Caco-2 (cell line): ENCODE results near the gene ZCCHC3. TPM values are rescaled to one million over a fixed set of nuclear protein-coding genes. Genes with fewer than 3 reads are reported as not detected.
A peak's percentile ranks its signal among the peaks of the same experiment; 100 is the strongest.
"Not testable (repeated sequence)": the region's sequence is repeated elsewhere in the genome, so short reads cannot be mapped to it uniquely, and the experiment has no call there.

Source experiments
- BruUV-seq: library from RNA; stranded (reverse); fragments of 400-500 nt; replicated peaks from 2 replicates; lab custom pipeline; 2021; lab: Mats Ljungman, UMichigan
- CTCF ChIA-PET: fragments of 300-600 bp; sonication (Branson Sonifier 250); formaldehyde crosslinking; loops from one replicate; lab custom pipeline; 2022; ENCODE audit warnings: antibody characterized with exemption; lab: Charles Lee
- POLR2A ChIA-PET: fragments of 300-600 bp; sonication (Branson Sonifier 250); formaldehyde crosslinking; loops from one replicate; lab custom pipeline; 2022; ENCODE audit warnings: antibody characterized with exemption; lab: Charles Lee
- DNase-seq, 2 experiments: peaks; one replicate each; pipeline versions ENCODE4 v3.0.0 to v3.0.0-alpha.2; 2020 to 2022
- H3K27me3 ChIP-seq: replicated peaks from 2 replicates; pipeline ENCODE4 v1.6.0; 2011; ENCODE audit warnings: low read length; ENCODE audit not compliant: control insufficient read depth, insufficient read depth
- H3K36me3 ChIP-seq: 2 replicates; pipeline ENCODE4 v1.5.1; 2011; ENCODE audit warnings: low read length; ENCODE audit not compliant: control insufficient read depth, insufficient read depth
- H3K4me1 ChIP-seq: fragments of 250-450 bp; sonication (Bioruptor Pico); 2 replicates; pipeline ENCODE4 v1.5.1; 2020; ENCODE audit warnings: mild to moderate bottlenecking
- H3K4me3 ChIP-seq: 2 replicates; pipeline ENCODE4 v1.5.1; 2011; ENCODE audit warnings: low read depth, mild to moderate bottlenecking, control low read depth, low read length
- H3K9me3 ChIP-seq: fragments of 250-450 bp; sonication (Bioruptor Pico); 2 replicates; pipeline ENCODE4 v1.5.1; 2020; ENCODE audit warnings: mild to moderate bottlenecking, moderate library complexity
- H3K27ac Mint-ChIP-seq: one replicate; pipeline ENCODE4 v1.8.0; 2022; ENCODE audit warnings: mixed read lengths; ENCODE audit not compliant: unreplicated experiment
- H3K27me3 Mint-ChIP-seq: one replicate; pipeline ENCODE4 v1.8.0; 2022; ENCODE audit warnings: mixed read lengths; ENCODE audit not compliant: insufficient read depth, unreplicated experiment
- H3K36me3 Mint-ChIP-seq: one replicate; pipeline ENCODE4 v1.8.0; 2022; ENCODE audit warnings: mild to moderate bottlenecking, mixed read lengths; ENCODE audit not compliant: insufficient read depth, unreplicated experiment
- H3K4me1 Mint-ChIP-seq: one replicate; pipeline ENCODE4 v1.8.0; 2022; ENCODE audit warnings: low read depth, mixed read lengths; ENCODE audit not compliant: unreplicated experiment
- H3K4me3 Mint-ChIP-seq: one replicate; pipeline ENCODE4 v1.8.0; 2022; ENCODE audit warnings: mild to moderate bottlenecking, moderate library complexity, mixed read lengths; ENCODE audit not compliant: unreplicated experiment
- H3K9me3 Mint-ChIP-seq: one replicate; pipeline ENCODE4 v1.8.0; 2022; ENCODE audit warnings: mixed read lengths; ENCODE audit not compliant: unreplicated experiment
- CTCF ChIP-seq, 2 experiments: fragments of 200-600 bp in 1 of 2; IDR thresholded peaks; 1 replicate in 1 of 2; 2 replicates in 1 of 2; pipeline versions ENCODE4 v1.5.1 to v1.8.0; 2011 to 2022; ENCODE audit warnings: antibody characterized with exemption in 1 of 2, control low read depth in 1 of 2, inconsistent platforms in 1 of 2, low read depth in 1 of 2, low read length in 1 of 2, mild to moderate bottlenecking in 1 of 2, moderate library complexity in 1 of 2; ENCODE audit not compliant: insufficient read depth in 1 of 2, severe bottlenecking in 1 of 2, unreplicated experiment in 1 of 2
- intact Hi-C: fragments of 100-400 bp; cut with micrococcal nuclease; formaldehyde crosslinking; loops from one replicate; pipeline ENCODE4 v1.10.0; 2022; ENCODE audit not compliant: unreplicated experiment
- total RNA-seq: library from RNA; stranded (reverse); gene quantifications from 2 replicates; pipeline ENCODE4 v1.2.3, GENCODE V29; 2022

Gene ZCCHC3
- total RNA-seq, 1 experiment from 2014 or later, result 37.2 TPM

- intact Hi-C loops, result loop anchor here (2.0 kb wide), 2 partner anchors 64 to 122 kb away; no protein-coding TSS in a partner anchor
- H3K4me3 ChIP-seq, result no peak overlapping the region
- Mint-ChIP-seq H3K27me3 (no peaks in the 10 kb centered on the region), H3K4me1 (peaks cover 8% of the 10 kb centered on the region), H3K27ac (no peak overlapping the region), H3K4me3 (no peak overlapping the region), H3K9me3 (no peaks in the 10 kb centered on the region), H3K36me3 (peaks cover 31% of the 10 kb centered on the region)
- DNase-seq, result peak; percentile 76 to 77
- H3K4me1 ChIP-seq, result 0 out of 2 replicates have a peak, but pooled peaks cover 5% of the 10 kb centered on the region
- peak; percentile 89 to 93 for TF ChIP-seq CTCF (IDR thresholded peaks at IDR 0.05; ENCODE audit: insufficient read depth in 1 of 2, low read depth in 1 of 2, low read length in 1 of 2, severe bottlenecking in 1 of 2, unreplicated experiment in 1 of 2)
- H3K9me3 ChIP-seq, result no peaks in the 10 kb centered on the region
- no peaks in the 10 kb centered on the region for H3K36me3 ChIP-seq
- H3K27me3 ChIP-seq, result no peaks in the 10 kb centered on the region
- no TSS peak for BruUV-seq
- ChIA-PET POLR2A (interaction anchor here (1.3 kb wide), 1 partner anchor 17 kb away, joined by 5 read pairs; the partner anchor contains the start of gene NRSN2), CTCF (interaction anchor here (0.6 to 1.4 kb wide), 13 partner anchors 14 to 240 kb away, joined by 3 to 18 read pairs (median 3); partner anchors contain the start of gene NRSN2)
Observed at GRCh38 chr20:330233-331149, 33.1 kb downstream of the ZCCHC3 start.

- intact Hi-C loops, result no loop called here
- Histone ChIP-seq H3K4me3 (no peak overlapping the region), H3K9me3 (no peaks in the 10 kb centered on the region), H3K4me1 (no peaks in the 10 kb centered on the region), H3K27me3 (no peaks in the 10 kb centered on the region), H3K36me3 (no peaks in the 10 kb centered on the region)
- H3K27ac Mint-ChIP-seq, result no peak overlapping the region
- DNase-seq, result no peak
- H3K4me1 Mint-ChIP-seq, result no peaks in the 10 kb centered on the region
- no TSS peak for BruUV-seq
- TF ChIP-seq CTCF (IDR thresholded peaks at IDR 0.05; ENCODE audit: insufficient read depth in 1 of 2, low read depth in 1 of 2, low read length in 1 of 2, severe bottlenecking in 1 of 2, unreplicated experiment in 1 of 2), result no peak
- H3K36me3 Mint-ChIP-seq, result no peaks in the 10 kb centered on the region
- no peak overlapping the region for H3K4me3 Mint-ChIP-seq
- H3K27me3 Mint-ChIP-seq, result no peaks in the 10 kb centered on the region
- ChIA-PET POLR2A (no interaction called here), CTCF (no interaction called here)
- no peaks in the 10 kb centered on the region for H3K9me3 Mint-ChIP-seq
Observed at GRCh38 chr20:334578-334977, 37.2 kb downstream of the ZCCHC3 start.

GRCh38 chr20:336040-336439 lies 38.7 kb downstream of the ZCCHC3 start:
- POLR2A ChIA-PET, result interaction anchor here (1.1 kb wide), 1 partner anchor 11 kb away, joined by 6 read pairs; the partner anchor contains the start of gene SOX12

More at GRCh38 chr20:336040-336439, 38.7 kb downstream of the ZCCHC3 start:
- H3K9me3 ChIP-seq, H3K9me3 Mint-ChIP-seq, H3K4me1 ChIP-seq, DNase-seq, H3K27me3 Mint-ChIP-seq, H3K36me3 Mint-ChIP-seq, H3K27ac Mint-ChIP-seq, H3K27me3 ChIP-seq, H3K4me1 Mint-ChIP-seq, intact Hi-C loops, BruUV-seq, H3K4me3 ChIP-seq, CTCF ChIA-PET, H3K4me3 Mint-ChIP-seq, H3K36me3 ChIP-seq: not testable (repeated sequence)
